ENCODE results near the gene DUSP15. TPM values are rescaled to one million over a fixed set of nuclear protein-coding genes. Genes with fewer than 3 reads are reported as not detected.

DUSP15 gene
- total RNA-seq, 4 donors from 2014 or later, result 0.49 to 1.2 TPM; not detected in 2

DNA sequence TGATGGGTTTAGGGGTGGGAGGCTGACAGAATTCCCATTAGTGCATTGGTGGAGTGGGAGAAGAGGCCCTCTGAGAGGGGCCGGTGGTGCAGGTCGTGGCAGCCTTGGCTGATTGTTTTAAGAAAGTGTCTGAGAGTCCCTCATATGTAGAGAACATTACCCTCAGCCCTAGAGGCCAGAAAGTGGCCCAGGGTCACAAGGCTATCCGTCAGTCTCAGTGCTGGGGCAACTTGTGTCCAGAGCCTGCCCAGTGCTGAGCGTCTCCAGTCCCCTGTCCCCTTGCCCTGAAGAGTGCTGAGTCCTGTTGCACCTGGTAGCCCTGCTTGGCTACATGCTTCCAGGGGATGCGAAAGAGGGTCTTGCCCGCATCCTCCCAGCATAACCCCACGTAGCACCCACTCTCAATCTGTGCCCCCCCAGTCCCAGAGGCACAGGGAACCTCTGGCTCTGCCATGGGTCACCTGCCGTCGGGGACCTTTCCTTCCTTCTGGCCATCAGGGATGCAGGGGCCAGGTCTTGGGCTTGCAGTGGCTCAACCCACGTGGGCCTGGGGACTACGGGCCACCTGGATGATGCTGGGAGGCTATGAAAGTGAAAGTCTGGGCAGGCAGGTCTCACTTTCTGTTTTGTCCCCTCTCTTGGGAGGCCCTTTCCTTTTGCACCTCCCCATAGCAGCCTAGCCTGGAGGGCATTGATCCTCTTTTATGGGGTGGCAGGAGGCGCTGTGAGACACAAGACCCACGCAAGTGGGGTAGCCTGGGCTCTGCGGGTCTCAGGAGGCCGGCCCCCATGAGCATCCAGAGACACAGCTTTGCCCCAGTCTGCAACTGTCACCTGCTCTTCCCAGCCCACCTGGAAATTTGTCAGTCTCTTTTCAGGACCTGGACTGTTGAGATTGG, 12.2 kb downstream of the DUSP15 start:
- TF ChIP-seq, protein P1, sequence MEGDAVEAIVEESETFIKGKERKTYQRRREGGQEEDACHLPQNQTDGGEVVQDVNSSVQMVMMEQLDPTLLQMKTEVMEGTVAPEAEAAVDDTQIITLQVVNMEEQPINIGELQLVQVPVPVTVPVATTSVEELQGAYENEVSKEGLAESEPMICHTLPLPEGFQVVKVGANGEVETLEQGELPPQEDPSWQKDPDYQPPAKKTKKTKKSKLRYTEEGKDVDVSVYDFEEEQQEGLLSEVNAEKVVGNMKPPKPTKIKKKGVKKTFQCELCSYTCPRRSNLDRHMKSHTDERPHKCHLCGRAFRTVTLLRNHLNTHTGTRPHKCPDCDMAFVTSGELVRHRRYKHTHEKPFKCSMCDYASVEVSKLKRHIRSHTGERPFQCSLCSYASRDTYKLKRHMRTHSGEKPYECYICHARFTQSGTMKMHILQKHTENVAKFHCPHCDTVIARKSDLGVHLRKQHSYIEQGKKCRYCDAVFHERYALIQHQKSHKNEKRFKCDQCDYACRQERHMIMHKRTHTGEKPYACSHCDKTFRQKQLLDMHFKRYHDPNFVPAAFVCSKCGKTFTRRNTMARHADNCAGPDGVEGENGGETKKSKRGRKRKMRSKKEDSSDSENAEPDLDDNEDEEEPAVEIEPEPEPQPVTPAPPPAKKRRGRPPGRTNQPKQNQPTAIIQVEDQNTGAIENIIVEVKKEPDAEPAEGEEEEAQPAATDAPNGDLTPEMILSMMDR (IDR thresholded peaks at IDR 0.05; ENCODE audit: low read depth), result no peak

DNA sequence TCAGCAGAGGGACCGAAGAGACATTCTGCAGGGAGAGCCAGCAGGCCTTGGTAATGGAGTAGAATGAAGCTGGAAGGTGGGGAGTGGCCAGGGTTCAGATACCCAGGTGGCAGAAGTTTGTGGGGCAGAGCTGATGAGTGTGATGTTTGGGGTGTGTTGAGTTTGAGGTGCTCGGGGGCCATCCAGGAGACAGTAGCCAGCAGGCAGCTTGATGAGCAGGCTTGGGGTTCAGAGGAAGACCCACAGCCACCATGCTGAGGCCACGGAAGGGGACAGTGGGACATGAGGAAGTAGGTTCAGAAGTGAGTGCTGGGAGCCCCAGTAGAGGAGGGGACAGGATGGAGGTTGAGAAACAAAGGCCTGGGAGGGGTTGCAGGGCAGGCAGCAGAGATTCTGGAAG, 13.8 kb downstream of the DUSP15 start:
- TF ChIP-seq, protein P1 (IDR thresholded peaks at IDR 0.05; ENCODE audit: low read depth), result no peak

DNA sequence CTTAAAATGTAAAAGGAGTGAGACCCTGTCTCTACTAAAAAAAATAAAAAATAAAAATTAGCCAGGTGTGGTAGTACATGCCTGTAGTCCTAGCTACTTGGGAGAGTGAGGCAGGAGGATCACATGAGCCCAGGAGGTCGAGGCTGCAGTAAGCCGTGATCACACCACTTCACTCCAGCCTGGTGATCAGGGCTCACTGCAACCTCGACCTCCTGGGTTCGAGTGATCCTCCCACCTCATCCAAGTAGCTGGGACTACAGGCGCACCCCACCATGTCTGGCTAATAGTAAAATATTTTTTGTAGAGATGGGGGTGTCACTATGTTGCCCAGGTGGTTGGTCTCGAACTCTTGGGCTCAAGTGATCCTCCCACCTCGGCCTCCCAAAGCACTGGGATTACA, 16.8 kb downstream of the DUSP15 start:
- TF ChIP-seq, protein P1 (IDR thresholded peaks at IDR 0.05; ENCODE audit: low read depth), result no peak

DNA sequence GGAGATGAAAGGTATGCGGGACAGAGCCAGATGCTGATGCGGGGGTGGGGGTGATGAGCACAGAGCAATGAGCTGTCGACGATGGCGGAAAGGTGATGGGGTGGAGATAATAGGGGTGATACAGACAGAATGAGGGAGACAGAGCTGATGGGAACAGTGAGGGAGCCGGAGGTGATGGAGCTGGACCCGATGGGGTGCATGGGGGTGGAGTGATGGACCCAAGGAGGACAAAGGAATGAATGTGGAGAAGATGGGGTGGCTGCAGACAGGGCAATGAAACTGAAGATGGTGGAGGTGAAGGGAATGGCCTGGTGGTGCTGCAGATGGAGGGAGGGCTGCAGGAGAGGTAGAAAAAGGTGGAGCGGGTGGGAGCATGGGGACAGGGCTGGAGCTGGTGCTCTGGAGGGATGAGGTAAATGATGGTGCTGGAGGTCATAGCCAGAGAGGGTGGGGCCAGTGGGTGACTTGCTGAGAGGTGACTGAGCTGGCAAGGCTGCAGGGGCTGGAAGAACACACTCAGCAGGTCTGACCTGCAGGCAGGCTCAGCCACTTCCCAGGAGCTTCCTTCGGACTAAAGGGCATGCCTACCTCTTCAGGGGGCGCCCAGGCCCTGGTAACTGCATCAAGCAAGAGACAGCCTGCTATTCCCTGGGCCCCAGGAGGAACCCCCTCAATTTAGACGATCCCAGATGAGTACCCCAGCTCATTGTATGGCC, 18.9 kb downstream of the DUSP15 start:
- TF ChIP-seq, protein P1 (IDR thresholded peaks at IDR 0.05; ENCODE audit: low read depth), result no peak

DNA sequence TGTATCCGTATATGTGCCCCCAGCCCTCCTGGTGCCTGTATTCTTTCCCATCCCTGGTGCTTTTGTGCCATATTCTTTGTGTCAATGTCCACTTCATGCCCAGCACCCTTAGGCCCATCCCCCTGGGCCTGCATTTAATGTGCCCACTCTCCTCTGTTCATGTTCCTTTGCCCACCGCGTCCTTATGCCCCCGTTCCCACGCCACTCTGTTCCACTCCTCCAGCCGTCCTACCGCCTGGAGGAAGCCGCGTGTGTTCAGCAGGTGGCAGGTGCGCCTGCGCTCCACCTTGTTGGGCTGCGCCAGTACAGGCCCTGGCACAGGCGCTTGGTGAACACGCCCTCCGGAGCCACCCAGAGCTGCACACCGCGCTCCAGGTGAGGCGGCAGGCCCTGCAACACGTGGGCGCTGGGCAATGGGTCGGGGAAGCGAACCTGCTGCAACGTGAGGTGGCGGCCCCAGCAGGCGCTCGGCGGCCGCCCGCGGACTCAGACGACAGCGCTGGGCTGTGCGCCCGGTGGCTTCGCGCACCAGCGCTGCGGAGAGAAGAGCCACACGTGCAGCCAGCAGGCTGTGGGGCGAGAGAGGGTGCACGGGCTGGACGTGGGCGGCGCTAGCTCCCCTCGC, 20.9 kb downstream of the DUSP15 start:
- TF ChIP-seq, protein P1 (IDR thresholded peaks at IDR 0.05; ENCODE audit: low read depth), result no peak

DNA sequence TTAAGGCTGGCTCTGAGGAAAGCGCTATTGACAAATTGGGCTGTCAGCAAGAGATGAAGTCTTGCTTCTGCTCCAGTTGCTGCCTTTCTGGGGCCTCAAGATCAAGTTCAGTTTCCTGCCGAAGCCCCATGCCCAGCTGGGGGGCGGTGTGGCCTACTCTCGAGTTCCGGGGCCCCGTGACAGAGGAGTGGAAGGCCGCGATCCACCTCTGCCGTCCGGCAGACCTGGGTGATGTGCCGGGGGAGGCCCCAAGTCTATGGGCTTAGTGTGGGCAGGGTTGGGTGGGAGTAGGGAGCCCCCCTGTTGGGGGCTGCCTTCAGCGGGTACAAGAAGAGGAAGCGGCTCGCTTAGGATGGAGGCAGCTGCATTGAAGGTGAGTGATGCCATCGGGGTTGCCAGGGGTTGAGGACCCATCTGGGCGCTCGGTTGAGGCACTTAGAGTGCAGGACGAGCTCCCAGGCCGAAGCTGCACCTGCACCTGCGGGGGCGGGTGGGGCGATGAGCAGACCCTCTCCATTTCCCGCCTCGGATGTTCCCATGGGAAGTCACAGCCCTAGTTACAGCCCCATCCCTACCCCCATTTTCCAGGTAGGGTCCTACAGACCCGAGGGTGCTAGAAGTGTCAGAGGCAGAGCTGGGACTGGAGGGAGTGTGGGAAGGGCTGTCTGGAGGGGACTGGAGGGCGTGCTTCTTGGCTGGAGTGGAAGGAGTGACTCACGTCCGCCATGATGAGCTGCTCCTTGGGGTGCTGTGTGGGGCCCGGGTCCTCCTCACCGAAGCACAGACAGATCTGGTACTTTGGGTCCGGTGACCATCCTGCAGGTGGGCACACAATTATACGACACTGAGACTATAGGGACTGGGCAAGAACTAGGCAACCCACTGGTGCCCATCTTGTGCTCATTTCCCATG, 22.0 kb downstream of the DUSP15 start:
- TF ChIP-seq, protein P1 (IDR thresholded peaks at IDR 0.05; ENCODE audit: low read depth), result no peak
